HG03135 (cell line): ENCODE results near the gene CHCHD1.
"Not testable (repeated sequence)": the region's sequence is repeated elsewhere in the genome, so short reads cannot be mapped to it uniquely, and the experiment has no call there.

Experiments used
- ATAC-seq: cut with Tn5 transposase; IDR thresholded peaks from one replicate; pipeline ENCODE4 v1.9.1; 2021; ENCODE audit warnings: mild to moderate bottlenecking, moderate library complexity; ENCODE audit not compliant: unreplicated experiment

The CHCHD1 gene

GRCh38 chr10:73790886-73791625, 9.2 kb downstream of the CHCHD1 start:
- ATAC-seq: no peak

- no peak for ATAC-seq
Observed at GRCh38 chr10:73791871-73792400, 10.1 kb downstream of the CHCHD1 start.

GRCh38 chr10:73793456-73793855, 11.6 kb downstream of the CHCHD1 start:
- ATAC-seq: no peak

- not testable (repeated sequence) for ATAC-seq
Observed at GRCh38 chr10:73795491-73795890, 13.6 kb downstream of the CHCHD1 start.

GRCh38 chr10:73796035-73796434, 14.2 kb downstream of the CHCHD1 start:
- not testable (repeated sequence) for ATAC-seq

- no peak for ATAC-seq
Observed at GRCh38 chr10:73796766-73797165, 14.9 kb downstream of the CHCHD1 start.

DNA sequence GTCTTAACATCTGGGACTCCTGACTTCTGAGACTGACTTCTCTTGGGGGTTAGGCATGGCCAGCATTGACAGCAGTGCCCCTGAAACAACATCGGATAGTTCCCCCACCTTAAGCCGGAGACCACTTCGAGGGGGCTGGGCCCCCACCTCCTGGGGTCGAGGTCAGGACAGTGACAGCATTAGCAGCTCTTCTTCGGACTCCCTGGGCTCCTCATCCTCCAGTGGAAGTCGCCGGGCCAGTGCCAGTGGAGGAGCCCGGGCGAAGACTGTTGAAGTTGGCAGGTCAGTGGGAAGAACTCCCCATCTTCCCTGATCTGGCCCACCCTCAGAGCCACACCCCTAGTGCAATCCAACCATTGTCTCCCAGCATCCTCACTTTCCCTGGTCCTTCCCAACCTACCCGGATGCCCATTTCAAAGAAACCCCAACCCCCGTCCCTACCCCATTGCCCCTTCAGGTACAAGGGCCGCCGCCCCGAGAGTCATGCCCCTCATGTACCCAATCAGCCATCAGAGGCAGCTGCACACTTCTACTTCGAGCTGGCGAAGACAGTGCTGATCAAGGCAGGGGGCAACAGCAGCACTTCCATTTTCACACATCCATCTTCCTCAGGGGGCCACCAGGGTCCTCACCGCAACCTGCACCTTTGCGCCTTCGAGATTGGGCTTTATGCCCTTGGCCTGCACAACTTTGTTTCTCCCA, 15.6 kb downstream of the CHCHD1 start:
- no peak for ATAC-seq

GRCh38 chr10:73798087-73798486, 16.2 kb downstream of the CHCHD1 start:
- no peak for ATAC-seq

DNA sequence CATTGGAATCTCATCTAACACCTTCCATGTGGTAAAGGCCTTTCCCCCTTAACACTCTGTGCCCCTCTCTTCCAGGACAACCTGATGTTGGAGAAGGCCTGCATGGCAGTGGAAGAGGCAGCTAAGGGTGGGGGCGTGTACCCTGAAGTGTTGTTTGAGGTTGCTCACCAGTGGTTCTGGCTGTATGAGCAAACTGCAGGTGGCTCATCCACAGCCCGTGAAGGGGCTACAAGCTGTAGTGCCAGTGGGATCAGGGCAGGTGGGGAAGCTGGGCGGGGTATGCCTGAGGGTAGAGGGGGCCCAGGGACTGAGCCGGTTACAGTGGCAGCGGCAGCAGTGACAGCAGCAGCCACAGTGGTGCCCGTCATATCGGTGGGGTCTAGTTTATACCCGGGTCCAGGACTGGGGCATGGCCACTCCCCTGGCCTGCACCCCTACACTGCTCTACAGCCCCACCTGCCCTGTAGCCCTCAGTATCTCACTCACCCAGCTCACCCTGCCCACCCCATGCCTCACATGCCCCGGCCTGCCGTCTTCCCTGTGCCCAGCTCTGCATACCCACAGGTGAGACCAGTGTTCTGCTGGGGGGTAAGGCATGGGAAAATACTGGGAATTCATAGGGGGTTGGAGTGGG, 17.2 kb downstream of the CHCHD1 start:
- no peak for ATAC-seq

DNA sequence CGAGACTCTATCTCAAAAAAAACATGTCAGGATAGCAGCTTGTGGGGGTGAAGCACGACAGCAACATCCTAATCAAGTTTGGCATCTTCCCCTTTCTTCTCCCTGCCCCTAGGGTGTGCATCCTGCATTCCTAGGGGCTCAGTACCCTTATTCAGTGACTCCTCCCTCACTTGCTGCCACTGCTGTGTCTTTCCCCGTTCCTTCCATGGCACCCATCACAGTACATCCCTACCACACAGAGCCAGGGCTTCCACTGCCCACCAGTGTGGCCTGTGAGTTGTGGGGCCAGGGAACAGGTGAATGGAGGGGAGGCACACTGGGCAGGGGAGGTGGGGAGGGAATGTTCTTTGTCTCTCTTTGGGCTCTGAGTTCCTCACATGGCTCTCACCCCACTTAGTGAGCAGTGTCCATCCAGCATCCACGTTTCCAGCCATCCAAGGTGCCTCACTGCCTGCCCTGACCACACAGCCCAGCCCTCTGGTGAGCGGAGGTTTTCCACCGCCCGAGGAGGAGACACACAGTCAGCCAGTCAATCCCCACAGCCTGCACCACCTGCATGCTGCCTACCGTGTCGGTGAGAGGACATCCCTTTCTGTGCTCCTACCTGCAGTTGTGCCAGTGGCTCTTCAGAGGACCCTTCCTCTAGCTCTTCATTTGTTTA, 18.2 kb downstream of the CHCHD1 start:
- ATAC-seq: no peak

- ATAC-seq: no peak
Observed at GRCh38 chr10:73800560-73801252, 18.9 kb downstream of the CHCHD1 start.

- no peak for ATAC-seq
Observed at GRCh38 chr10:73801253-73801590, 19.4 kb downstream of the CHCHD1 start.

GRCh38 chr10:73802276-73802991, 20.6 kb downstream of the CHCHD1 start:
- ATAC-seq: no peak

GRCh38 chr10:73803680-73804286, 21.9 kb downstream of the CHCHD1 start:
- ATAC-seq: no peak

- ATAC-seq: no peak
Observed at GRCh38 chr10:73806176-73806950, 24.5 kb downstream of the CHCHD1 start.

DNA sequence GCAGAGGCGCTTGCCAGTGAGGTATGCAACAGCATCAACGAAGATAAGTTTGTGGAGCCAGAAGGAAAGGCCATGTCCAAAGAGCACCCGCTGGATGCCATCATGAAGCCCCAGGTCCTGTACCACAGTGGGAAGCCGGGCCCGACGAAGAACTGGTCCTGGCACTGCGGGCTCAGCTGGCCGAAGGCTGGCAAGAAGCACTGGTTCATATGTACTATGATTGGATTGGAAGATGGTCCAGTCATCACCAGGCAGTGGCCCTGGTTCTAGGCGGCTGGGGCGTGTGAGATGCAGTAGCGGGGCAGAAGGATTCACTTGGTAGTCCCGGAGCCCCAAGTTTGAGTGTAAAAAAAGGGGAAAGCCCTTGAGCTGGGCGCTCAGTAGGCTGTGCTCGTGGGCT, 25.6 kb downstream of the CHCHD1 start:
- no peak for ATAC-seq

- no peak for ATAC-seq
Observed at GRCh38 chr10:73808021-73808815, 26.4 kb downstream of the CHCHD1 start.
